ENCODE data around the gene TLR3. TPM values are rescaled to one million over a fixed set of nuclear protein-coding genes. Genes with fewer than 3 reads are reported as not detected.
"Not testable (repeated sequence)": the region's sequence is repeated elsewhere in the genome, so short reads cannot be mapped to it uniquely, and the experiment has no call there.

The TLR3 gene
- polyA plus RNA-seq, 3 donors: 0.09 TPM; not detected in 2

- no peak overlapping the region for H3K27ac Mint-ChIP-seq
- no peaks in the 10 kb centered on the region for H3K27me3 ChIP-seq (ENCODE audit: control insufficient read depth in 2 of 2, insufficient read depth in 2 of 2, low read length in 2 of 2)
- intact Hi-C loops (cut with micrococcal nuclease): loop anchor here in 1 of 2 donors (10.0 kb wide), 1 partner anchor 997 kb away; no protein-coding TSS in a partner anchor
- peaks cover 14 to 24% (median 14%) of the 10 kb centered on the region in 3 donors for H3K27me3 Mint-ChIP-seq (ENCODE audit: low read depth in 3 of 3)
- TF ChIP-seq, protein P1, sequence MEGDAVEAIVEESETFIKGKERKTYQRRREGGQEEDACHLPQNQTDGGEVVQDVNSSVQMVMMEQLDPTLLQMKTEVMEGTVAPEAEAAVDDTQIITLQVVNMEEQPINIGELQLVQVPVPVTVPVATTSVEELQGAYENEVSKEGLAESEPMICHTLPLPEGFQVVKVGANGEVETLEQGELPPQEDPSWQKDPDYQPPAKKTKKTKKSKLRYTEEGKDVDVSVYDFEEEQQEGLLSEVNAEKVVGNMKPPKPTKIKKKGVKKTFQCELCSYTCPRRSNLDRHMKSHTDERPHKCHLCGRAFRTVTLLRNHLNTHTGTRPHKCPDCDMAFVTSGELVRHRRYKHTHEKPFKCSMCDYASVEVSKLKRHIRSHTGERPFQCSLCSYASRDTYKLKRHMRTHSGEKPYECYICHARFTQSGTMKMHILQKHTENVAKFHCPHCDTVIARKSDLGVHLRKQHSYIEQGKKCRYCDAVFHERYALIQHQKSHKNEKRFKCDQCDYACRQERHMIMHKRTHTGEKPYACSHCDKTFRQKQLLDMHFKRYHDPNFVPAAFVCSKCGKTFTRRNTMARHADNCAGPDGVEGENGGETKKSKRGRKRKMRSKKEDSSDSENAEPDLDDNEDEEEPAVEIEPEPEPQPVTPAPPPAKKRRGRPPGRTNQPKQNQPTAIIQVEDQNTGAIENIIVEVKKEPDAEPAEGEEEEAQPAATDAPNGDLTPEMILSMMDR (IDR thresholded peaks at IDR 0.05): no peak
- no peak overlapping the region for H2AFZ ChIP-seq (ENCODE audit: insufficient read depth, low read depth, low read length, poor library complexity, severe bottlenecking)
- H3K4me3 Mint-ChIP-seq: no peak overlapping the region
- DNase-seq: no peak
- H3K4me1 ChIP-seq (ENCODE audit: control insufficient read depth in 1 of 2, insufficient read depth in 2 of 2, low read length in 2 of 2): no peaks in the 10 kb centered on the region
- peaks cover 10 to 13% of the 10 kb centered on the region in 2 donors for H3K9me3 ChIP-seq (replicated peaks in 1 of 2; ENCODE audit: control insufficient read depth in 1 of 2, insufficient read depth in 1 of 2, low read length in 2 of 2)
- H3K9ac ChIP-seq (ENCODE audit: insufficient read depth, low read length, poor library complexity, severe bottlenecking): no peak overlapping the region
- H3K36me3 Mint-ChIP-seq: no peaks in the 10 kb centered on the region
- no peaks in the 10 kb centered on the region for H4K20me1 ChIP-seq (ENCODE audit: insufficient read depth, low read length)
- no peak overlapping the region for H3K4me2 ChIP-seq (replicated peaks; ENCODE audit: extremely low read depth, low read length, poor library complexity, severe bottlenecking)
- no CpG with 5 or more reads among the region's 1 CpG for WGBS (ENCODE audit: insufficient coverage)
- no peak overlapping the region for H3K27ac ChIP-seq (ENCODE audit: low read depth in 1 of 2, low read length in 2 of 2)
- no peaks in the 10 kb centered on the region for H3K79me2 ChIP-seq (ENCODE audit: insufficient read depth, low read length)
- H3K9me3 Mint-ChIP-seq: peaks cover 0 to 23% (median 17%) of the 10 kb centered on the region in 7 donors
- H3K36me3 ChIP-seq (replicated peaks in 1 of 2; ENCODE audit: control insufficient read depth in 1 of 2, insufficient read depth in 2 of 2, low read length in 2 of 2): no peaks in the 10 kb centered on the region
- no peaks in the 10 kb centered on the region for H3K4me1 Mint-ChIP-seq
- H3K4me3 ChIP-seq (replicated peaks in 1 of 3; ENCODE audit: low read depth in 2 of 3, low read length in 3 of 3): no peak overlapping the region
These were observed 36.7 kb upstream of the TLR3 start for GRCh38 chr4:186032259-186032658.

DNA sequence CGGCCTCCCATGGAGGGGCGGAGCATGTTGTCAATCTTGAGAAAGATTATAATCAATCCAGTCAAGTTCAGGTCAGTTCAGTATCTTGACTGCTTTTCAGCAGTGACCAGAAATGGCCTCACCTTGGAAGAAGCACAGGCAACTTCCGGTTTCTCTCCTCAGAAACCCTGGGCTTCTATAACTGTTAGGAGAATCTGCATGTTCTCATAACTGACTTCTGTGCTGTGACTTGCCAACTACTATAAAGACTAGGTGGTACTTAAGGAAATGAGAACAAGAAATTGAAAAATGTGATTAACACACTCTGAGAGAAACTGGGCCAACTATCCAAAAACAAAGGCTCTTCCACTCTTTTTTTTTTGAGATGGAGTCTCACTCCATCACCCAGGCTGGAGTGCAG, 35.9 kb upstream of the TLR3 start:
- WGBS (ENCODE audit: insufficient coverage): 86% methylated on average over 2 of the region's 3 CpGs
- no peaks in the 10 kb centered on the region for H3K27me3 ChIP-seq (ENCODE audit: control insufficient read depth in 2 of 2, insufficient read depth in 2 of 2, low read length in 2 of 2)
- H3K79me2 ChIP-seq (ENCODE audit: insufficient read depth, low read length): no peaks in the 10 kb centered on the region
- H3K36me3 Mint-ChIP-seq: no peaks in the 10 kb centered on the region
- no peak for DNase-seq
- H3K9me3 ChIP-seq (replicated peaks in 1 of 2; ENCODE audit: control insufficient read depth in 1 of 2, insufficient read depth in 1 of 2, low read length in 2 of 2): peaks cover 9 to 13% of the 10 kb centered on the region in 2 donors
- H3K9me3 Mint-ChIP-seq: peaks cover 0 to 20% (median 15%) of the 10 kb centered on the region in 7 donors
- TF ChIP-seq, protein P1 (IDR thresholded peaks at IDR 0.05): no peak
- no peak overlapping the region for H3K4me2 ChIP-seq (replicated peaks; ENCODE audit: extremely low read depth, low read length, poor library complexity, severe bottlenecking)
- no peak overlapping the region for H3K27ac ChIP-seq (ENCODE audit: low read depth in 1 of 2, low read length in 2 of 2)
- H3K27me3 Mint-ChIP-seq (ENCODE audit: low read depth in 3 of 3): peaks cover 14 to 22% (median 19%) of the 10 kb centered on the region in 3 donors
- intact Hi-C loops (cut with micrococcal nuclease): loop anchor here in 1 of 2 donors (10.0 kb wide), 1 partner anchor 998 kb away; no protein-coding TSS in a partner anchor
- H4K20me1 ChIP-seq (ENCODE audit: insufficient read depth, low read length): no peaks in the 10 kb centered on the region
- H3K4me3 Mint-ChIP-seq: no peak overlapping the region
- H2AFZ ChIP-seq (ENCODE audit: insufficient read depth, low read depth, low read length, poor library complexity, severe bottlenecking): no peak overlapping the region
- H3K9ac ChIP-seq (ENCODE audit: insufficient read depth, low read length, poor library complexity, severe bottlenecking): no peak overlapping the region
- no peak overlapping the region for H3K27ac Mint-ChIP-seq
- H3K4me1 Mint-ChIP-seq: no peaks in the 10 kb centered on the region
- no peaks in the 10 kb centered on the region for H3K36me3 ChIP-seq (replicated peaks in 1 of 2; ENCODE audit: control insufficient read depth in 1 of 2, insufficient read depth in 2 of 2, low read length in 2 of 2)
- no peaks in the 10 kb centered on the region for H3K4me1 ChIP-seq (ENCODE audit: control insufficient read depth in 1 of 2, insufficient read depth in 2 of 2, low read length in 2 of 2)
- no peak overlapping the region for H3K4me3 ChIP-seq (replicated peaks in 1 of 3; ENCODE audit: low read depth in 2 of 3, low read length in 3 of 3)

- not testable (repeated sequence) for H3K4me1 Mint-ChIP-seq; H3K4me3 Mint-ChIP-seq; H2AFZ ChIP-seq (ENCODE audit: insufficient read depth, low read depth, low read length, poor library complexity, severe bottlenecking); H3K36me3 Mint-ChIP-seq; H3K27me3 ChIP-seq (ENCODE audit: control insufficient read depth in 2 of 2, insufficient read depth in 2 of 2, low read length in 2 of 2); H3K4me1 ChIP-seq (ENCODE audit: control insufficient read depth in 1 of 2, insufficient read depth in 2 of 2, low read length in 2 of 2); H3K79me2 ChIP-seq (ENCODE audit: insufficient read depth, low read length); DNase-seq; H3K36me3 ChIP-seq (replicated peaks in 1 of 2; ENCODE audit: control insufficient read depth in 1 of 2, insufficient read depth in 2 of 2, low read length in 2 of 2); H3K27ac Mint-ChIP-seq; H3K4me2 ChIP-seq (replicated peaks; ENCODE audit: extremely low read depth, low read length, poor library complexity, severe bottlenecking); H3K27ac ChIP-seq (ENCODE audit: low read depth in 1 of 2, low read length in 2 of 2); H3K4me3 ChIP-seq (replicated peaks in 1 of 3; ENCODE audit: low read depth in 2 of 3, low read length in 3 of 3); H4K20me1 ChIP-seq (ENCODE audit: insufficient read depth, low read length); H3K9ac ChIP-seq (ENCODE audit: insufficient read depth, low read length, poor library complexity, severe bottlenecking)
- peaks cover 9 to 13% of the 10 kb centered on the region in 2 donors for H3K9me3 ChIP-seq (replicated peaks in 1 of 2; ENCODE audit: control insufficient read depth in 1 of 2, insufficient read depth in 1 of 2, low read length in 2 of 2)
- intact Hi-C loops (cut with micrococcal nuclease): loop anchor here in 1 of 2 donors (5.0 to 10.0 kb wide), 2 partner anchors 392 to 1000 kb away; no protein-coding TSS in a partner anchor
- Mint-ChIP-seq H3K27me3 (ENCODE audit: low read depth in 3 of 3) (peaks cover 12 to 18% (median 16%) of the 10 kb centered on the region in 3 donors), H3K9me3 (peaks cover 0 to 19% (median 15%) of the 10 kb centered on the region in 7 donors)
- 90% methylated on average over 6 of the region's 7 CpGs for WGBS (ENCODE audit: insufficient coverage)
These were observed 34.3 kb upstream of the TLR3 start for GRCh38 chr4:186034613-186035012.
